OCI-LY3 (cell line): ENCODE measurements around the gene COA7.

Source experiments
- CTCF ChIP-seq: fragments of 200-600, 300-600 bp; sonication (generic); IDR thresholded peaks from 2 replicates; pipeline ENCODE4 v1.5.1; 2014; ENCODE audit warnings: antibody characterized with exemption, low read length, low read depth
- EZH2phosphoT487 ChIP-seq: fragments of 200-600 bp; shearing (Covaris generic); IDR thresholded peaks from 2 replicates; pipeline ENCODE4 v1.6.1; 2018; ENCODE audit warnings: antibody characterized with exemption, mixed run types, low read depth

GRCh38 chr1:52657702-52658101 lies 40.4 kb downstream of the COA7 start:
- TF ChIP-seq CTCF (no peak), EZH2phosphoT487 (no peak)
